K562 (cell line): ENCODE measurements around the gene LPCAT3. TPM values are rescaled to one million over a fixed set of nuclear protein-coding genes. Genes with fewer than 3 reads are reported as not detected.

Experiments used
- BHLHE40 ChIP-seq: IDR thresholded peaks from 2 replicates; pipeline ENCODE4 v1.6.1; 2011; ENCODE audit warnings: low read length, improper control_type of control experiment
- BMI1 ChIP-seq: fragments of 150-350 bp; IDR thresholded peaks from 2 replicates; pipeline ENCODE4 v1.6.1; 2014; ENCODE audit warnings: low read length
- C11orf30 ChIP-seq: fragments of 450-650 bp; IDR thresholded peaks from 2 replicates; pipeline ENCODE4 v1.6.1; 2016; ENCODE audit warnings: low read depth, mild to moderate bottlenecking
- COPS2 ChIP-seq: fragments of 450-650 bp; conservative IDR thresholded peaks from 2 replicates; pipeline ENCODE4 v1.6.1; 2016; ENCODE audit warnings: mild to moderate bottlenecking, moderate library complexity
- CXXC5 ChIP-seq: fragments of 250-450 bp; sonication (Bioruptor Pico); IDR thresholded peaks from 2 replicates; pipeline ENCODE4 v1.8.0; 2022; ENCODE audit warnings: inconsistent platforms, mild to moderate bottlenecking, moderate library complexity
- FUS ChIP-seq: fragments of 200-400 bp; formaldehyde crosslinking; optimal IDR thresholded peaks from 2 replicates; pipeline ENCODE3; 2017; ENCODE audit warnings: low read depth, low read length
- HOXB6 ChIP-seq: fragments of 250-450 bp; sonication (Bioruptor Pico); IDR thresholded peaks from 2 replicates; pipeline ENCODE4 v1.5.1; 2022; ENCODE audit warnings: mild to moderate bottlenecking, borderline replicate concordance
- MAZ ChIP-seq, 2 experiments: fragments of 450-650 bp in 1 of 2; sonication (generic) in 1 of 2; formaldehyde crosslinking; IDR thresholded peaks in 1 of 2; conservative IDR thresholded peaks in 1 of 2; 2 replicates each; pipeline versions ENCODE4 v1.4.0 to v1.5.0; 2020; ENCODE audit warnings: mild to moderate bottlenecking in 1 of 2, missing genetic modification reagents in 1 of 2
- MXI1 ChIP-seq: IDR thresholded peaks from 2 replicates; pipeline ENCODE4 v1.6.1; 2011; ENCODE audit warnings: low read depth, mild to moderate bottlenecking, improper control_type of control experiment, low read length
- PHB2 ChIP-seq: fragments of 450-650 bp; IDR thresholded peaks from 2 replicates; pipeline ENCODE4 v1.6.1; 2017; ENCODE audit warnings: low read depth
- SIN3A ChIP-seq, 2 experiments: fragments of 150-350 bp in 1 of 2; IDR thresholded peaks; 2 replicates each; pipeline ENCODE4 v1.6.1; 2011 to 2016; ENCODE audit warnings: borderline replicate concordance in 2 of 2, low read depth in 2 of 2, low read length in 2 of 2, mild to moderate bottlenecking in 2 of 2, moderate library complexity in 2 of 2; ENCODE audit not compliant: control insufficient read depth in 1 of 2
- SP2 ChIP-seq: IDR thresholded peaks from 2 replicates; pipeline ENCODE4 v1.6.1; 2011; ENCODE audit warnings: mild to moderate bottlenecking, low read depth, low read length, moderate library complexity; ENCODE audit not compliant: poor library complexity, severe bottlenecking; ENCODE audit errors: extremely low read depth
- TSHZ1 ChIP-seq: fragments of 250-450 bp; sonication (Bioruptor Pico); IDR thresholded peaks from 2 replicates; pipeline ENCODE4 v1.4.0; 2020; ENCODE audit warnings: mild to moderate bottlenecking, moderate library complexity
- XRCC4 ChIP-seq: IDR thresholded peaks from one replicate; pipeline ENCODE4 v1.6.1; 2011; ENCODE audit not compliant: insufficient read depth, insufficient read length; ENCODE audit errors: extremely low read depth
- ZNF586 ChIP-seq: fragments of 450-650 bp; formaldehyde crosslinking; conservative IDR thresholded peaks from 2 replicates; pipeline ENCODE4 v1.4.0; 2020; ENCODE audit warnings: mild to moderate bottlenecking, moderate library complexity
- polyA plus RNA-seq, 8 experiments: library from polyadenylated mRNA; depleted of rRNA in 4 of 8; stranded (reverse) in 5 of 8; unstranded in 3 of 8; fragments of >200 nt; fragmentation: Nextera tagmentation in 2 of 8; fragmentation: Illumina TruSeq in 1 of 8; extraction: Ambion mirVana in 2 of 8; extraction: Trizol in 1 of 8; gene quantifications; 2 replicates each; pipeline versions ENCODE4 v1.2.1 to v1.2.3, GENCODE V29; 2011 to 2014; ENCODE audit warnings: inconsistent platforms in 1 of 8, missing spikeins in 1 of 8
- total RNA-seq, 7 experiments: library from RNA; depleted of rRNA in 6 of 7; stranded (reverse); fragments of >200 nt in 6 of 7; fragmentation: Illumina TruSeq in 2 of 7; extraction: Trizol in 2 of 7; gene quantifications; 2 replicates each; pipeline versions ENCODE4 v1.2.1 to v1.2.3, GENCODE V29; 2011 to 2021; ENCODE audit warnings: low replicate concordance in 1 of 7
- TF ChIP-seq, protein P1 (sequence below), 2 experiments: IDR thresholded peaks; 2 replicates each; pipeline ENCODE4 v1.6.1; 2012; ENCODE audit warnings: improper control_type of control experiment in 2 of 2, low read depth in 2 of 2, low read length in 2 of 2, borderline replicate concordance in 1 of 2
- TF ChIP-seq, protein P2 (sequence below): fragments of 200-400 bp; formaldehyde crosslinking; IDR thresholded peaks from 2 replicates; pipeline ENCODE4 v1.6.1; 2017; ENCODE audit warnings: mild to moderate bottlenecking, low read depth, low read length, moderate library complexity
- TF ChIP-seq, protein P3 (sequence below): fragments of 450-650 bp; IDR thresholded peaks from 2 replicates; pipeline ENCODE4 v1.6.1; 2016

Gene LPCAT3
- total and polyA plus RNA-seq, 9 of the 15 experiments (the other 6 are each of a cell fraction or from before 2014, with no cell fraction given): 4.9 to 52.5 (median 25.3) TPM

DNA sequence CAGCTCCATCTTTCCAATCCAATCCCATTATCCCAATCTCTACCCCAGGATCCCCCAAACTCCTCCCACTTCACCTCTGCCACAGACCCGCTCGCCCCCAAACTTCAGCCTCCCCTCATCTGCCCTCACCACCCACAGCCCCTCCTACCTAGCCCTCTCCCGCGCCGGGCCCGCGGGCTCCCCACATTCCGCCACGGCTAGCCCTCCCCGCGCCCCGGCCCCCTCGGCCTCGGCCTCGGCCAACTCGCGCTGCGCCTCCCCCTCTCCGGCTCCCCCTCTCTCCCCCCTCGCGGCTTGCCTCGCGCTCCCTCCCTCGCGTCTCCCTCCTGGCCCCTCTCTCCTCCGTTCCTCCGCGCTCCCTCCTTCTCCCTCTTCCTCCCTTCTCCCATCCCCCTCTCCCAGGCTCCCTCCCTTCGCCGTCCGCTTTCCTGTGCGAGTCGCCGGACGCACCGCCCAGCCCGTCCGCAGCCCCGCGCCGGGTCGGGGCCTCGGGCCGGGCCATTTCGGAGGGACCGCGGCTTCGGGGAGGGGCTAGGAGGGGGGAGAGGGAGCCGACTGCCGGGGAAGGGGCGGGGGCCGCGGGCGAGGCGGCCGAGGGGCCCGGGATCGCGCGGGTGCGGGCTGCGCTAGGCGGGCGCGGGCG is 90.8 kb downstream of the LPCAT3 start, which contains the start of gene ATN1 (continued):
- TF ChIP-seq, protein P1, sequence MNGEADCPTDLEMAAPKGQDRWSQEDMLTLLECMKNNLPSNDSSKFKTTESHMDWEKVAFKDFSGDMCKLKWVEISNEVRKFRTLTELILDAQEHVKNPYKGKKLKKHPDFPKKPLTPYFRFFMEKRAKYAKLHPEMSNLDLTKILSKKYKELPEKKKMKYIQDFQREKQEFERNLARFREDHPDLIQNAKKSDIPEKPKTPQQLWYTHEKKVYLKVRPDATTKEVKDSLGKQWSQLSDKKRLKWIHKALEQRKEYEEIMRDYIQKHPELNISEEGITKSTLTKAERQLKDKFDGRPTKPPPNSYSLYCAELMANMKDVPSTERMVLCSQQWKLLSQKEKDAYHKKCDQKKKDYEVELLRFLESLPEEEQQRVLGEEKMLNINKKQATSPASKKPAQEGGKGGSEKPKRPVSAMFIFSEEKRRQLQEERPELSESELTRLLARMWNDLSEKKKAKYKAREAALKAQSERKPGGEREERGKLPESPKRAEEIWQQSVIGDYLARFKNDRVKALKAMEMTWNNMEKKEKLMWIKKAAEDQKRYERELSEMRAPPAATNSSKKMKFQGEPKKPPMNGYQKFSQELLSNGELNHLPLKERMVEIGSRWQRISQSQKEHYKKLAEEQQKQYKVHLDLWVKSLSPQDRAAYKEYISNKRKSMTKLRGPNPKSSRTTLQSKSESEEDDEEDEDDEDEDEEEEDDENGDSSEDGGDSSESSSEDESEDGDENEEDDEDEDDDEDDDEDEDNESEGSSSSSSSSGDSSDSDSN (IDR thresholded peaks at IDR 0.05; ENCODE audit: borderline replicate concordance in 1 of 2, low read depth in 2 of 2, low read length in 2 of 2): peak; percentile 58 to 86; a peak in 3 of 4 replicates
- no peak for TF ChIP-seq C11orf30
- TF ChIP-seq, protein P2, sequence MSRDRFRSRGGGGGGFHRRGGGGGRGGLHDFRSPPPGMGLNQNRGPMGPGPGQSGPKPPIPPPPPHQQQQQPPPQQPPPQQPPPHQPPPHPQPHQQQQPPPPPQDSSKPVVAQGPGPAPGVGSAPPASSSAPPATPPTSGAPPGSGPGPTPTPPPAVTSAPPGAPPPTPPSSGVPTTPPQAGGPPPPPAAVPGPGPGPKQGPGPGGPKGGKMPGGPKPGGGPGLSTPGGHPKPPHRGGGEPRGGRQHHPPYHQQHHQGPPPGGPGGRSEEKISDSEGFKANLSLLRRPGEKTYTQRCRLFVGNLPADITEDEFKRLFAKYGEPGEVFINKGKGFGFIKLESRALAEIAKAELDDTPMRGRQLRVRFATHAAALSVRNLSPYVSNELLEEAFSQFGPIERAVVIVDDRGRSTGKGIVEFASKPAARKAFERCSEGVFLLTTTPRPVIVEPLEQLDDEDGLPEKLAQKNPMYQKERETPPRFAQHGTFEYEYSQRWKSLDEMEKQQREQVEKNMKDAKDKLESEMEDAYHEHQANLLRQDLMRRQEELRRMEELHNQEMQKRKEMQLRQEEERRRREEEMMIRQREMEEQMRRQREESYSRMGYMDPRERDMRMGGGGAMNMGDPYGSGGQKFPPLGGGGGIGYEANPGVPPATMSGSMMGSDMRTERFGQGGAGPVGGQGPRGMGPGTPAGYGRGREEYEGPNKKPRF: no peak
- no peak for TF ChIP-seq BHLHE40
- TF ChIP-seq HOXB6 (CRISPR knock-in tag): no peak
- TF ChIP-seq MXI1: no peak
- TF ChIP-seq PHB2: no peak
- peak; percentile 54 to 92 for TF ChIP-seq MAZ (CRISPR knock-in tag; conservative IDR thresholded peaks at IDR 0.05 in 1 of 2, IDR thresholded peaks at IDR 0.05 in 1 of 2)
- TF ChIP-seq SIN3A (IDR thresholded peaks at IDR 0.05; ENCODE audit: borderline replicate concordance in 2 of 2, control insufficient read depth in 1 of 2, low read depth in 2 of 2, low read length in 2 of 2): no peak
- no peak for TF ChIP-seq FUS
- no peak for TF ChIP-seq XRCC4
- TF ChIP-seq COPS2: no peak
- TF ChIP-seq BMI1: no peak
- no peak for TF ChIP-seq SP2
- no peak for TF ChIP-seq ZNF586
- peak; percentile 50 for TF ChIP-seq CXXC5
- TF ChIP-seq, protein P3, sequence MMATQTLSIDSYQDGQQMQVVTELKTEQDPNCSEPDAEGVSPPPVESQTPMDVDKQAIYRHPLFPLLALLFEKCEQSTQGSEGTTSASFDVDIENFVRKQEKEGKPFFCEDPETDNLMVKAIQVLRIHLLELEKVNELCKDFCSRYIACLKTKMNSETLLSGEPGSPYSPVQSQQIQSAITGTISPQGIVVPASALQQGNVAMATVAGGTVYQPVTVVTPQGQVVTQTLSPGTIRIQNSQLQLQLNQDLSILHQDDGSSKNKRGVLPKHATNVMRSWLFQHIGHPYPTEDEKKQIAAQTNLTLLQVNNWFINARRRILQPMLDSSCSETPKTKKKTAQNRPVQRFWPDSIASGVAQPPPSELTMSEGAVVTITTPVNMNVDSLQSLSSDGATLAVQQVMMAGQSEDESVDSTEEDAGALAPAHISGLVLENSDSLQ: no peak
- TF ChIP-seq TSHZ1: no peak
